GM12891 (cell line): ENCODE measurements around the gene ANKDD1B.

Experiments
- PAX5 ChIP-seq: IDR thresholded peaks from 2 replicates; pipeline ENCODE4 v1.6.1; 2011; ENCODE audit warnings: low read length, moderate library complexity, mild to moderate bottlenecking; ENCODE audit not compliant: insufficient read depth, severe bottlenecking
- POLR2A ChIP-seq: IDR thresholded peaks from 2 replicates; pipeline ENCODE4 v1.6.1; 2011; ENCODE audit warnings: low read depth, low read length, control low read depth
- POLR2AphosphoS5 ChIP-seq: IDR thresholded peaks from 2 replicates; pipeline ENCODE4 v1.6.1; 2011; ENCODE audit warnings: low read depth, low read length, control low read depth
- SPI1 ChIP-seq: IDR thresholded peaks from 2 replicates; pipeline ENCODE4 v1.6.1; 2011; ENCODE audit warnings: low read depth, low read length, control low read depth
- TAF1 ChIP-seq: IDR thresholded peaks from 2 replicates; pipeline ENCODE4 v1.6.1; 2011; ENCODE audit warnings: low read depth, low read length, control low read depth

DNA sequence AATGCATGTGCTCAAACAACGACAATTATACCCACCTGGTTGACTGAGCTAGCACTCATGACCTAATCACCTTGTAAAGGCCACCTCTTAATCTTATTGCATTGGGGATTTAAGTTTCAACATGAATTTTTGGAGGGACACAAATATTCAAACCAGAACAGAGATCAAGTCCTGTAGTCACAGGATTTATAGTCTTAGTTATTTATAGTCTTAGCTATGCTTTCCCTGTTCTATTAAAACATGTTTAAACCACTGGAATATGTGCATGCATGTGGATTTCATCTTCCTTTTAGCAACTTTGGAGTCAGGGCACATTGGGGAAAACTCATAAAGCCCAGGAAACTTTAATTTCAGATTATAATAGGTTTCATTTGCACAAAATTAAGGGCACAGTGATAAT is 26.7 kb downstream of the ANKDD1B start:
- TF ChIP-seq TAF1 (no peak), SPI1 (no peak), POLR2AphosphoS5 (no peak), POLR2A (no peak), PAX5 (no peak)
